K562 (cell line): ENCODE measurements around the gene NFE2. TPM values are rescaled to one million over a fixed set of nuclear protein-coding genes. Genes with fewer than 3 reads are reported as not detected.

ENCODE experiments used
- CC2D1A ChIP-seq: fragments of 450-650 bp; IDR thresholded peaks from 2 replicates; pipeline ENCODE4 v1.6.1; 2017; ENCODE audit warnings: mild to moderate bottlenecking
- DNMT1 ChIP-seq: fragments of 450-650 bp; IDR thresholded peaks from 2 replicates; pipeline ENCODE4 v1.6.1; 2016; ENCODE audit warnings: antibody characterized with exemption, mild to moderate bottlenecking
- ESRRA ChIP-seq: fragments of 450-650 bp; IDR thresholded peaks from 2 replicates; pipeline ENCODE4 v1.6.1; 2014; ENCODE audit warnings: low read depth, mild to moderate bottlenecking, moderate library complexity, borderline replicate concordance
- HNRNPH1 ChIP-seq: fragments of 200-400 bp; formaldehyde crosslinking; optimal IDR thresholded peaks from 2 replicates; pipeline ENCODE3; 2017; ENCODE audit warnings: low read depth, mild to moderate bottlenecking, low read length, moderate library complexity
- JUND ChIP-seq, 2 experiments: IDR thresholded peaks; 2 replicates in 1 of 2; 3 replicates in 1 of 2; pipeline ENCODE4 v1.6.1; 2011; ENCODE audit warnings: borderline replicate concordance in 2 of 2, low read depth in 2 of 2, low read length in 2 of 2, improper control_type of control experiment in 1 of 2, missing biosample characterization in 1 of 2, missing genetic modification characterization in 1 of 2, missing genetic modification reagents in 1 of 2
- MTA2 ChIP-seq: fragments of 450-650 bp; IDR thresholded peaks from 2 replicates; pipeline ENCODE4 v1.6.1; 2016; ENCODE audit warnings: low read depth
- NFIC ChIP-seq: fragments of 450-650 bp; IDR thresholded peaks from 2 replicates; pipeline ENCODE4 v1.6.1; 2017; ENCODE audit warnings: mild to moderate bottlenecking, inconsistent platforms
- RAD21 ChIP-seq, 2 experiments: fragments of 250-450 bp in 1 of 2; fragments of 450-650 bp in 1 of 2; sonication (Bioruptor Pico) in 1 of 2; formaldehyde crosslinking in 1 of 2; IDR thresholded peaks in 1 of 2; conservative IDR thresholded peaks in 1 of 2; 2 replicates each; pipeline versions ENCODE4 v1.4.0 to v1.8.0; 2020 to 2022; ENCODE audit warnings: mild to moderate bottlenecking in 2 of 2, moderate library complexity in 1 of 2
- RBBP5 ChIP-seq: fragments of 200-600 bp; sonication (generic); IDR thresholded peaks from 2 replicates; pipeline ENCODE4 v1.6.1; 2012; ENCODE audit warnings: borderline replicate concordance, mild to moderate bottlenecking, low read length, control low read depth, inconsistent platforms; ENCODE audit not compliant: insufficient read depth, poor library complexity, severe bottlenecking
- RBFOX2 ChIP-seq: fragments of 200-400 bp; formaldehyde crosslinking; IDR thresholded peaks from 2 replicates; pipeline ENCODE4 v1.6.1; 2017; ENCODE audit warnings: low read depth, mild to moderate bottlenecking, low read length, moderate library complexity
- SMAD4 ChIP-seq: fragments of 250-450 bp; sonication (Bioruptor Pico); conservative IDR thresholded peaks from 2 replicates; pipeline ENCODE4 v1.8.0; 2021; ENCODE audit warnings: inconsistent platforms, mild to moderate bottlenecking, moderate library complexity
- SOX6 ChIP-seq: fragments of 450-650 bp; IDR thresholded peaks from 2 replicates; pipeline ENCODE4 v1.6.1; 2014; ENCODE audit warnings: mild to moderate bottlenecking
- TEAD4 ChIP-seq, 2 experiments: sonication (generic) in 1 of 2; formaldehyde crosslinking in 1 of 2; IDR thresholded peaks; 2 replicates each; pipeline versions ENCODE4 v1.6.1 to v1.8.0; 2012 to 2022; ENCODE audit warnings: borderline replicate concordance in 1 of 2, inconsistent platforms in 1 of 2, low read length in 1 of 2, mild to moderate bottlenecking in 1 of 2, missing genetic modification reagents in 1 of 2
- ZKSCAN1 ChIP-seq: fragments of 150-350 bp; IDR thresholded peaks from 2 replicates; pipeline ENCODE4 v1.6.1; 2016; ENCODE audit warnings: low read depth, low read length
- ZNF589 ChIP-seq: fragments of 200-800 bp; sonication (Bioruptor generic); IDR thresholded peaks from 2 replicates; pipeline ENCODE4 v1.6.1; 2016; ENCODE audit warnings: low read depth, missing genetic modification characterization, missing compliant biosample characterization
- polyA plus RNA-seq, 8 experiments: library from polyadenylated mRNA; depleted of rRNA in 4 of 8; stranded (reverse) in 5 of 8; unstranded in 3 of 8; fragments of >200 nt; fragmentation: Nextera tagmentation in 2 of 8; fragmentation: Illumina TruSeq in 1 of 8; extraction: Ambion mirVana in 2 of 8; extraction: Trizol in 1 of 8; gene quantifications; 2 replicates each; pipeline versions ENCODE4 v1.2.1 to v1.2.3, GENCODE V29; 2011 to 2014; ENCODE audit warnings: inconsistent platforms in 1 of 8, missing spikeins in 1 of 8
- total RNA-seq, 7 experiments: library from RNA; depleted of rRNA in 6 of 7; stranded (reverse); fragments of >200 nt in 6 of 7; fragmentation: Illumina TruSeq in 2 of 7; extraction: Trizol in 2 of 7; gene quantifications; 2 replicates each; pipeline versions ENCODE4 v1.2.1 to v1.2.3, GENCODE V29; 2011 to 2021; ENCODE audit warnings: low replicate concordance in 1 of 7
- TF ChIP-seq, protein P1 (sequence below): fragments of 450-650 bp; formaldehyde crosslinking; conservative IDR thresholded peaks from 2 replicates; pipeline ENCODE4 v1.4.0; 2022; ENCODE audit warnings: mild to moderate bottlenecking, missing genetic modification characterization
- TF ChIP-seq, protein P2 (sequence below), 2 experiments: fragments of 450-650 bp; IDR thresholded peaks; 2 replicates each; pipeline ENCODE4 v1.6.1; 2016
- TF ChIP-seq, protein P3 (sequence below), 2 experiments: fragments of 450-650 bp; conservative IDR thresholded peaks; 2 replicates each; pipeline ENCODE4 v1.6.1; 2017; ENCODE audit warnings: mild to moderate bottlenecking in 2 of 2, moderate library complexity in 2 of 2
- TF ChIP-seq, protein P4 (sequence below), 2 experiments: fragments of 200-800 bp in 1 of 2; sonication (Bioruptor generic) in 1 of 2; sonication (generic) in 1 of 2; formaldehyde crosslinking in 1 of 2; IDR thresholded peaks in 1 of 2; conservative IDR thresholded peaks in 1 of 2; 2 replicates each; pipeline versions ENCODE4 v1.5.0 to v1.6.1; 2016 to 2020; ENCODE audit warnings: missing compliant biosample characterization in 1 of 2, missing genetic modification characterization in 1 of 2, missing genetic modification reagents in 1 of 2

NFE2 gene
- total and polyA plus RNA-seq, 9 of the 15 experiments (the other 6 are each of a cell fraction or from before 2014, with no cell fraction given) = 12.3 to 282 (median 208) TPM

DNA sequence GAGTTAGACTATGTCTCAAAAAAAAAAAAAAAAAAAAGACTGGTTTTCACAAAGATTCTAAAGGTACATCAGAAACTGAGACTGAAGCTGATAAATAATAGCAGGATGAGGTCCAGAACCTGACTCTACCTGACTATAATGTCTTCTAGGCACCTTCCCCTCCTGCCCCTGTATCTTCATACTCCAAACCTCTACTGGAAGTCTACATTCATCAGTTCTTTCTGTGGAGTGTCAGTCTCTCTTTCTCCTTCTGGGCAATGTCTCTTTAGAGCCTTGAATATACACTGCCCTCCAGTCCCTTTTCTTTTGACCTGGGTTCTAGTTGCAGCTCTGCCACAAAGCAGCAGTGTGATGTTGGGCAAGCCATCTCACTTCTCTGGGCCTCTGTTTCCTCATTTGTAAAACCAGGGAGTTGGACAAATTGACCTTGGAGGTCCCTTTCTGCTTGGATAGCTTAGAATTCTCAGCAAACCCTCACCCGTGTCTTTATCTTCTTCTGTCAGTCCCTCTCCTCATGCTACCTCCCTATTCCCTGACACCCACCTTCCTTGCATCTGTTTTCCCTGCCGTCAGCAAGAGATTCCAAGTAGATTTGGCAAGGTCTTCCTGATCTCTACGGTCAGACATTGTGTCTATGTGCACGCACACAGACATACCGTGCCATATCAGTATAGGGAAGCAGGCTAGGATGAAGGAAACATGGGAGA lies 4.3 kb downstream of the NFE2 start (continued):
- TF ChIP-seq, protein P1, sequence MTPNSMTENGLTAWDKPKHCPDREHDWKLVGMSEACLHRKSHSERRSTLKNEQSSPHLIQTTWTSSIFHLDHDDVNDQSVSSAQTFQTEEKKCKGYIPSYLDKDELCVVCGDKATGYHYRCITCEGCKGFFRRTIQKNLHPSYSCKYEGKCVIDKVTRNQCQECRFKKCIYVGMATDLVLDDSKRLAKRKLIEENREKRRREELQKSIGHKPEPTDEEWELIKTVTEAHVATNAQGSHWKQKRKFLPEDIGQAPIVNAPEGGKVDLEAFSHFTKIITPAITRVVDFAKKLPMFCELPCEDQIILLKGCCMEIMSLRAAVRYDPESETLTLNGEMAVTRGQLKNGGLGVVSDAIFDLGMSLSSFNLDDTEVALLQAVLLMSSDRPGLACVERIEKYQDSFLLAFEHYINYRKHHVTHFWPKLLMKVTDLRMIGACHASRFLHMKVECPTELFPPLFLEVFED = 0 out of 2 replicates have a peak, but pooled peaks have one; percentile 22
- TF ChIP-seq DNMT1 (peak; percentile 35; the same call in 1 of the 2 replicates), ESRRA (peak; percentile 67), MTA2 (peak; percentile 42), CC2D1A (peak; percentile 48; the same call in 1 of the 2 replicates), RAD21 (CRISPR knock-in tag; conservative IDR thresholded peaks at IDR 0.05 in 1 of 2, IDR thresholded peaks at IDR 0.05 in 1 of 2) (no peak), NFIC (peak; percentile 65), RBFOX2 (peak; percentile 42; the same call in 1 of the 2 replicates), SOX6 (peak; percentile 46; the same call in 1 of the 2 replicates), JUND (IDR thresholded peaks at IDR 0.05; ENCODE audit: borderline replicate concordance, low read depth, low read length) (no peak), JUND (tag; IDR thresholded peaks at IDR 0.05; ENCODE audit: borderline replicate concordance, low read depth, low read length) (peak; percentile 36; the same call in 1 of the 3 replicates), ZKSCAN1 (no peak), RBBP5 (peak; percentile 18), HNRNPH1 (no peak), SMAD4 (CRISPR knock-in tag) (0 out of 2 replicates have a peak, but pooled peaks have one; percentile 18), TEAD4 (IDR thresholded peaks at IDR 0.05; ENCODE audit: low read length) (peak; percentile 72), TEAD4 (CRISPR knock-in tag; IDR thresholded peaks at IDR 0.05; ENCODE audit: borderline replicate concordance) (no peak), ZNF589 (CRISPR knock-in tag) (no peak)
- TF ChIP-seq, protein P2, sequence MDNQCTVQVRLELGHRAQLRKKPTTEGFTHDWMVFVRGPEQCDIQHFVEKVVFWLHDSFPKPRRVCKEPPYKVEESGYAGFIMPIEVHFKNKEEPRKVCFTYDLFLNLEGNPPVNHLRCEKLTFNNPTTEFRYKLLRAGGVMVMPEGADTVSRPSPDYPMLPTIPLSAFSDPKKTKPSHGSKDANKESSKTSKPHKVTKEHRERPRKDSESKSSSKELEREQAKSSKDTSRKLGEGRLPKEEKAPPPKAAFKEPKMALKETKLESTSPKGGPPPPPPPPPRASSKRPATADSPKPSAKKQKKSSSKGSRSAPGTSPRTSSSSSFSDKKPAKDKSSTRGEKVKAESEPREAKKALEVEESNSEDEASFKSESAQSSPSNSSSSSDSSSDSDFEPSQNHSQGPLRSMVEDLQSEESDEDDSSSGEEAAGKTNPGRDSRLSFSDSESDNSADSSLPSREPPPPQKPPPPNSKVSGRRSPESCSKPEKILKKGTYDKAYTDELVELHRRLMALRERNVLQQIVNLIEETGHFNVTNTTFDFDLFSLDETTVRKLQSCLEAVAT (IDR thresholded peaks at IDR 0.05) = peak; percentile 84 to 91
- TF ChIP-seq, protein P3, sequence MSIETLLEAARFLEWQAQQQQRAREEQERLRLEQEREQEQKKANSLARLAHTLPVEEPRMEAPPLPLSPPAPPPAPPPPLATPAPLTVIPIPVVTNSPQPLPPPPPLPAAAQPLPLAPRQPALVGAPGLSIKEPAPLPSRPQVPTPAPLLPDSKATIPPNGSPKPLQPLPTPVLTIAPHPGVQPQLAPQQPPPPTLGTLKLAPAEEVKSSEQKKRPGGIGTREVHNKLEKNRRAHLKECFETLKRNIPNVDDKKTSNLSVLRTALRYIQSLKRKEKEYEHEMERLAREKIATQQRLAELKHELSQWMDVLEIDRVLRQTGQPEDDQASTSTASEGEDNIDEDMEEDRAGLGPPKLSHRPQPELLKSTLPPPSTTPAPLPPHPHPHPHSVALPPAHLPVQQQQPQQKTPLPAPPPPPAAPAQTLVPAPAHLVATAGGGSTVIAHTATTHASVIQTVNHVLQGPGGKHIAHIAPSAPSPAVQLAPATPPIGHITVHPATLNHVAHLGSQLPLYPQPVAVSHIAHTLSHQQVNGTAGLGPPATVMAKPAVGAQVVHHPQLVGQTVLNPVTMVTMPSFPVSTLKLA (conservative IDR thresholded peaks at IDR 0.05) = no peak
- TF ChIP-seq, protein P4, sequence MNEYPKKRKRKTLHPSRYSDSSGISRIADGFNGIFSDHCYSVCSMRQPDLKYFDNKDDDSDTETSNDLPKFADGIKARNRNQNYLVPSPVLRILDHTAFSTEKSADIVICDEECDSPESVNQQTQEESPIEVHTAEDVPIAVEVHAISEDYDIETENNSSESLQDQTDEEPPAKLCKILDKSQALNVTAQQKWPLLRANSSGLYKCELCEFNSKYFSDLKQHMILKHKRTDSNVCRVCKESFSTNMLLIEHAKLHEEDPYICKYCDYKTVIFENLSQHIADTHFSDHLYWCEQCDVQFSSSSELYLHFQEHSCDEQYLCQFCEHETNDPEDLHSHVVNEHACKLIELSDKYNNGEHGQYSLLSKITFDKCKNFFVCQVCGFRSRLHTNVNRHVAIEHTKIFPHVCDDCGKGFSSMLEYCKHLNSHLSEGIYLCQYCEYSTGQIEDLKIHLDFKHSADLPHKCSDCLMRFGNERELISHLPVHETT (CRISPR knock-in tag; conservative IDR thresholded peaks at IDR 0.05 in 1 of 2, IDR thresholded peaks at IDR 0.05 in 1 of 2) = 0 out of 4 replicates have a peak, but pooled peaks of 1 of the 2 experiments have one; percentile 15
